SK-N-SH (cell line): Measurements from ENCODE around the gene ARHGEF11.

ENCODE experiments used
- CTCF ChIP-seq: fragments of 200-600 bp; sonication (generic); IDR thresholded peaks from 2 replicates; pipeline ENCODE4 v1.6.1; 2017; ENCODE audit warnings: antibody characterized with exemption, mild to moderate bottlenecking, moderate library complexity
- FOXJ3 ChIP-seq: sonication (generic); formaldehyde crosslinking; IDR thresholded peaks from 2 replicates; pipeline ENCODE4 v1.5.1; 2020; ENCODE audit warnings: mild to moderate bottlenecking, missing genetic modification reagents
- GATA2 ChIP-seq: sonication (generic); formaldehyde crosslinking; IDR thresholded peaks from 2 replicates; pipeline ENCODE4 v1.5.0; 2020; ENCODE audit warnings: mild to moderate bottlenecking, missing genetic modification reagents
- JUND ChIP-seq: IDR thresholded peaks from 2 replicates; pipeline ENCODE4 v1.4.0; 2012
- NFIC ChIP-seq: IDR thresholded peaks from 2 replicates; pipeline ENCODE4 v1.4.0; 2012; ENCODE audit warnings: borderline replicate concordance
- RFX5 ChIP-seq: IDR thresholded peaks from 2 replicates; pipeline ENCODE4 v1.6.1; 2012; ENCODE audit warnings: mild to moderate bottlenecking, improper control_type of control experiment, low read length
- SMC3 ChIP-seq: IDR thresholded peaks from 2 replicates; pipeline ENCODE4 v1.6.1; 2012; ENCODE audit warnings: low read depth, low read length, improper control_type of control experiment
- ZBTB33 ChIP-seq: IDR thresholded peaks from 2 replicates; pipeline ENCODE4 v1.4.0; 2012; ENCODE audit warnings: low read depth, borderline replicate concordance
- TF ChIP-seq, protein P1 (sequence below): fragments of 150-350 bp; IDR thresholded peaks from 2 replicates; pipeline ENCODE4 v1.6.1; 2016; ENCODE audit warnings: mild to moderate bottlenecking, low read depth, low read length
- TF ChIP-seq, protein P2 (sequence below): IDR thresholded peaks from 2 replicates; pipeline ENCODE4 v1.4.0; 2012; ENCODE audit warnings: low read depth

- TF ChIP-seq CTCF, result no peak
- no peak for TF ChIP-seq SMC3
- TF ChIP-seq GATA2 (CRISPR knock-in tag), result no peak
- no peak for TF ChIP-seq NFIC
- TF ChIP-seq, protein P1, sequence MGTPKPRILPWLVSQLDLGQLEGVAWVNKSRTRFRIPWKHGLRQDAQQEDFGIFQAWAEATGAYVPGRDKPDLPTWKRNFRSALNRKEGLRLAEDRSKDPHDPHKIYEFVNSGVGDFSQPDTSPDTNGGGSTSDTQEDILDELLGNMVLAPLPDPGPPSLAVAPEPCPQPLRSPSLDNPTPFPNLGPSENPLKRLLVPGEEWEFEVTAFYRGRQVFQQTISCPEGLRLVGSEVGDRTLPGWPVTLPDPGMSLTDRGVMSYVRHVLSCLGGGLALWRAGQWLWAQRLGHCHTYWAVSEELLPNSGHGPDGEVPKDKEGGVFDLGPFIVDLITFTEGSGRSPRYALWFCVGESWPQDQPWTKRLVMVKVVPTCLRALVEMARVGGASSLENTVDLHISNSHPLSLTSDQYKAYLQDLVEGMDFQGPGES, result no peak
- no peak for TF ChIP-seq ZBTB33
- TF ChIP-seq RFX5, result no peak
- TF ChIP-seq FOXJ3 (CRISPR knock-in tag), result no peak
- TF ChIP-seq JUND, result no peak
- TF ChIP-seq, protein P2, sequence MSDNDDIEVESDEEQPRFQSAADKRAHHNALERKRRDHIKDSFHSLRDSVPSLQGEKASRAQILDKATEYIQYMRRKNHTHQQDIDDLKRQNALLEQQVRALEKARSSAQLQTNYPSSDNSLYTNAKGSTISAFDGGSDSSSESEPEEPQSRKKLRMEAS, result no peak
These were observed 39.6 kb downstream of the ARHGEF11 start for GRCh38 chr1:157005965-157006364.
